IMR-90 (cell line): ENCODE measurements around the gene AHNAK. TPM values are rescaled to one million over a fixed set of nuclear protein-coding genes. Genes with fewer than 3 reads are reported as not detected.

Experiments used
- USF2 ChIP-seq: fragments of 150-350 bp; IDR thresholded peaks from 2 replicates; pipeline ENCODE4 v1.6.1; 2017; ENCODE audit warnings: mild to moderate bottlenecking, antibody characterized with exemption, low read length, low read depth
- polyA plus RNA-seq, 3 experiments: library from polyadenylated mRNA; depleted of rRNA; stranded (reverse); fragments of >200 nt; gene quantifications; 2 replicates each; pipeline ENCODE4 v1.2.3, GENCODE V29; 2012; ENCODE audit warnings: low replicate concordance in 1 of 3
- total RNA-seq: library from RNA; depleted of rRNA; stranded (reverse); fragments of >200 nt; gene quantifications from 2 replicates; pipeline ENCODE4 v1.2.3, GENCODE V29; 2012

AHNAK gene
- total and polyA plus RNA-seq, 2 of the 4 experiments (the other 2 are of a cell fraction): 95.1 to 695 TPM

GRCh38 chr11:62443390-62444235 lies 103.0 kb downstream of the AHNAK start (continued):
- TF ChIP-seq USF2: no peak
